Bronchial epithelial cell (primary cell): ENCODE measurements around the gene TSC2. TPM values are rescaled to one million over a fixed set of nuclear protein-coding genes. Genes with fewer than 3 reads are reported as not detected.
A peak's percentile ranks its signal among the peaks of the same experiment; 100 is the strongest.
"Not testable (repeated sequence)": the region's sequence is repeated elsewhere in the genome, so short reads cannot be mapped to it uniquely, and the experiment has no call there.

ENCODE experiments used
- DNase-seq: peaks from one replicate; pipeline ENCODE4 v3.0.0-alpha.2; 2010; ENCODE audit warnings: low read depth
- FAIRE-seq: peaks from 2 replicates; lab custom pipeline; 2011; peaks lifted over from hg19 to GRCh38; lab: Jason Lieb, UNC
- H3K27me3 ChIP-seq: 2 replicates; pipeline ENCODE4 v1.5.1; 2011; ENCODE audit warnings: low read length; ENCODE audit not compliant: control insufficient read depth, insufficient read depth
- H3K36me3 ChIP-seq: 2 replicates; pipeline ENCODE4 v1.5.1; 2011; ENCODE audit warnings: low read length; ENCODE audit not compliant: control insufficient read depth, insufficient read depth
- H3K4me3 ChIP-seq: 2 replicates; pipeline ENCODE4 v1.5.1; 2011; ENCODE audit warnings: mild to moderate bottlenecking, low read depth, low read length, control low read depth
- CTCF ChIP-seq: IDR thresholded peaks from 2 replicates; pipeline ENCODE4 v1.5.1; 2011; ENCODE audit warnings: mild to moderate bottlenecking, moderate library complexity, low read length, control low read depth, inconsistent platforms; ENCODE audit not compliant: insufficient read depth, severe bottlenecking
- total RNA-seq: library from RNA; depleted of rRNA; stranded (reverse); fragments of >200 nt; gene quantifications from 2 replicates; pipeline ENCODE4 v1.2.1, GENCODE V29; 2014

TSC2 gene
- total RNA-seq, 1 donor from 2014 or later = 25.0 TPM

DNA sequence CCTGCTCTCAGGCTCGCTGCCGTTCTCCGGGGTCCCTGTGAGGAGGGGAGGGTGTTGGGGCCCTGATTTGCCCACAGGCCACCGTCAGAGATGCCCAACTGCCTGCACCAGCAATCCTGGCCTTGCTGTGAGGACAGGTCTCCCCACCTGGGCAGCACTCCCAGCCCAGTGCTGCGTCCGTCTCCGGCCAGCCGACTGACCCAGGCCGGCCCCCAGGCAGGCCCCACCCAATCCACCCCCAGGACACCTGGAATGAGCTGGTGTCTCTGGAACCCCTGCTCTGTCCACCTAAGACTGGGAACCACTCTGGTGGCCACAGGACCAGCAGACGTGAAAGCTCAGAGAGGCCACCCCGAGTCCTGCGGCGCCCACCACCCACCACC is 67.8 kb downstream of the TSC2 start:
- no peak for TF ChIP-seq CTCF

DNA sequence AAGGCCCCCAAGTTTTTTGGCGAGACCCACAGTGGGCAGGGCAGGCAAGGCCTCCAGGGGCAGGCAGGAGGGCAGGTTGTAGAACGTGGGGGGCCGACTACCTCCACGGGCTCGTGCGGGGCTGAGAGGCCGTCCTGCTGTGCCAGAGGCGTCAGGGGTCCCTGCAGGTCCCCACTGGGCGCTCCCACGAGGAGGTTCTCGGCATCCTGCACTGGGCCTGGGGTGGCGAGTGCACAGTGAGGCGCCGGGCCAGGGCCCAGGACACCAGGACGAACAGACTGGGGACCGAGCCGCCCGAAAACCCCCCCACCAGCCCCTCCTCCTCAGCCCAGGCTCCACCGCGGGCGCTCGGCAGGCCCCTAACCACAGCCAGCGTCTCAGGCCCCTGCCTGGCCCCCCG is 68.6 kb downstream of the TSC2 start:
- not testable (repeated sequence) for H3K36me3 ChIP-seq, H3K27me3 ChIP-seq, FAIRE-seq

More for the DNA sequence above, 67.8 kb downstream of the TSC2 start:
- FAIRE-seq (no peak), DNase-seq (no peak)
- H3K4me3 ChIP-seq = no peak overlapping the region
- H3K36me3 ChIP-seq = peaks cover 3% of the 10 kb centered on the region
- no peaks in the 10 kb centered on the region for H3K27me3 ChIP-seq

DNA sequence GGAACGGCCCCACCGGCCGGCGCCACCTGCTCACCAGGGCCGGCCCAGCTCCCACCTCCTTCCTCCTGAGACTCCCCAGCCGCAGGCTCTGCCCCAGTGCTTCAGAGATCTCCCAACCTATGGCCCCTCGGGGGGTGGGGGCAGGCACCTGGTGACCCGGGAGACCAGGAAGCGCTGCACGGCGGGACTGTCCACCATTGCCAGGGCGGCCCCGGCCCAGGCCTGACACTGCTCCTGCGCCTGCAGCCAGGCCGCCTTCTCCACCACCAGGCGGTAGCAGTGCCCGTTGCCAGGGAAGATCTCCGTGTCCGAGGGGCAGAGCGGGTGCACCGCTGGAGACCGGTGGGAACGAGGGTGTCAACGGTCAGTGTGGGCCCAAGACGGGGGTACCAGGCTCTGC is 69.6 kb downstream of the TSC2 start:
- FAIRE-seq, DNase-seq, H3K4me3 ChIP-seq, H3K36me3 ChIP-seq, H3K27me3 ChIP-seq: not testable (repeated sequence)

More for the DNA sequence above, 68.6 kb downstream of the TSC2 start:
- not testable (repeated sequence) for DNase-seq, H3K4me3 ChIP-seq

DNA sequence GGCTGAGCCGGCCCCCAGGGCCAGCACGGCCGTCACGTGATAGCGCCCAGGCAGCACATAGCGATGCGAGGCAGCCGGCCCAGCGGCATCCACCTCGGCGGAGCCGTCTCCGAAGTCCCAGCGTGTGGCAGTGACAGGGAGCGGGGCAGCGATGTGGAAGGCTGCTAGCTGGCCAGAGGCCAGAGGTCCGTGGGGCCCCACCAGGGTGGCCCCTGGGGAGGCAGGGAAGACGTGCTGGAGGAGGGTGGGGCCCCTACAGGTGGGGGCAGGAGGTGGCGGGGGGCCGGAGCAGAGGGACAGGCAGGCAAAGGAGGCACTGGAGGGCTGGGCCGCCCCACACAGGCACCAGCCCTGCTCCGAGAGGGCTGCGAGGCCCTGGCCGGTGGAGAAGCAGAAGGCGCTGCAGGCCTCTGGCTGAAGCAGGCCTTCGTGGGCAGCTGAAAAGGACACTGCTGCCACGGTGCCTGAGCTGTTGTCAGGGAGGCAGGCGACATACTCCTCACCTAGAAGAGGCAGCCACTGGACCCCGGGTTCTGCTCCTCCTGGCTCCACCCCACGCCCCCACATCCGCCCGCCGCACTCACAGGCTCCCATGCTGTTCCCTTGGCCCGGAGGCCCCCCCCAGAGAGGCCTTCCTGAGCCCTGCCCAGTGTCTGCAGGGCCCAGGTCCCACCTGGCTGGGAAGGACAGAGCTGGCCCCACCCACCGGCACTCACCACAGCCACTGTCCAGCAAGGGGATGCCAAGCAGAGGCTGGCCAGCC is 70.4 kb downstream of the TSC2 start:
- FAIRE-seq, DNase-seq, H3K4me3 ChIP-seq, H3K36me3 ChIP-seq, H3K27me3 ChIP-seq: not testable (repeated sequence)

- H3K4me3 ChIP-seq, H3K27me3 ChIP-seq, FAIRE-seq, H3K36me3 ChIP-seq: not testable (repeated sequence)
- DNase-seq = peak; percentile 17
- TF ChIP-seq CTCF = peak; percentile 29
Observed at GRCh38 chr16:2121325-2121724, 73.5 kb downstream of the TSC2 start.

GRCh38 chr16:2121853-2122252 is 74.1 kb downstream of the TSC2 start:
- Histone ChIP-seq H3K4me3 (no peak overlapping the region), H3K27me3 (no peaks in the 10 kb centered on the region), H3K36me3 (peaks cover 2% of the 10 kb centered on the region)
- FAIRE-seq (no peak), DNase-seq (no peak)
- TF ChIP-seq CTCF = no peak

- no peak for TF ChIP-seq CTCF
- DNase-seq (no peak), FAIRE-seq (no peak)
- Histone ChIP-seq H3K36me3 (peaks cover 2% of the 10 kb centered on the region), H3K4me3 (no peak overlapping the region), H3K27me3 (no peaks in the 10 kb centered on the region)
Observed at GRCh38 chr16:2122429-2122828, 74.6 kb downstream of the TSC2 start.

DNA sequence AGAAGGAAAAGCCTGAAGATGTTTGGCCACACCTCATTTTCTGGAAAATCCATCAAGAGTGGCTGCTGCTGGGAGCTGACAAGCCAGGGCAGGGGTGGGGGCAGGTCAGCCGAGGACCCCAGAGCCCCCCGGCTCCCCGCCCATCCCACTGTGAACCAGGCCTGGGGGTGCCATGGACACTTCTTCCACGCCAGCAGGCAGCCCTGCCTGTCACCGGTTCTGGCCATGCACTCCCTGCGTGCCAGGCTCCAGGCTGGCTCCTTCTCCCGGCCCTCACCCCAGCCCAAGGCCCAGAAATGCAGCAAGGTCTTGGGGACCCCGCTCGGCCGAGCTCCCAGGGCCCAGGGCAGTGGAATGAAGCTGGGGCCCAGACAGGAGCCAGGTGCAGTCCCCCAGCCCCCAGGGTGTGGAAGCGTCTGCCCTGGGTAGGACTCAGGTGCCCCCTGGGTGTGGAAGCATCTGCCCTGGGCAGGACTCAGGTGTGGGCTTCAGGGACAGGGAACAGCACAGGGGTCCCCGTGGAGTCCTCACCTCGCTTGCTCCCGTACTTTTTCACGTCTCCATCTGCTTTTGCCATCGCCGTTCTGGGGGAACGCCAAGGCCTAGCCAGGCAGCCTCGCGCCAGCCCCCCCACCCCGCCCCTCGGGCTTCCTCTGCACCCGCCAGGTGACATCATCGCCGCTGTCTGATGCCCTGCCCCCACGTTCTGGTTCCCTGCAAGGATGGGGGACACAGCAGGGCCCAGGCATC is 75.3 kb downstream of the TSC2 start:
- not testable (repeated sequence) for DNase-seq, FAIRE-seq, H3K27me3 ChIP-seq, H3K4me3 ChIP-seq, H3K36me3 ChIP-seq

DNA sequence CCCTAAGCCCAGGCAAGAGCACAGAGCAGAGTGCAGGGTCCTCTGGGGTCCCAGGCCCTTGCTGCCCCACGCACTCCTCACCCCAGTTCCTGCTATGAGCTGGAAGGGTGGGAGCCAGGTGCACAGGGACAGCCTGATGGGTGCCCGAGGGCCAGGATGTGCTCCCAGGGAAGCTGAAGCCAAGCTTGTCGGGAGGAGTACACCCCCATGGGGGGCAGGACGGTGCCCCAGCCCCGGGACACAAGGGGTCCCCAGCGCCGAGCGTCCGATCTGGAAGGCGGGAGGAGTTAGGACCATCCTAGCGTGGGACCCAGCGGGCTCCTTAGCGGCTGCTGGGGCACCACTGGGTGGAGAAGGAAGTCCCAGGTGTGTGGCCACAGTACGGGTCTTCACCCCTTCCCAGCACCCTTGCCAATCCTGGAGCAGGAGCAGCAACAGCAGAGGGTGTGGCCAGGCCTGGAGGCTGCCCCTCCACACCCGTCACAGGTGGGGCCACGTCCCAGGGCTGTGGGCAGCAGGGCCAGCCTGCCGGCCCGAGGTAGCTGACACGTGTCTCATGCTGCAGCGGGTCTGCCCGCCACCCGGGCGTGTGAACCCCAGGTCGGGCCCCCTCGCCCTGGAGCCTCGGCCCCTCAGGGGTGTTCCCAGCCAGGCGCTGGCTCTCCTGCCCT is 76.1 kb downstream of the TSC2 start:
- FAIRE-seq, DNase-seq, H3K36me3 ChIP-seq, H3K4me3 ChIP-seq, H3K27me3 ChIP-seq: not testable (repeated sequence)

GRCh38 chr16:2124377-2124693 is 76.5 kb downstream of the TSC2 start:
- not testable (repeated sequence) for H3K36me3 ChIP-seq, FAIRE-seq, H3K4me3 ChIP-seq, DNase-seq, H3K27me3 ChIP-seq
